ENCODE data around the gene NDUFS4.

GRCh38 chr5:53560028-53560427 lies 411 bp upstream of the NDUFS4 start:
- TF ChIP-seq CTCF (IDR thresholded peaks at IDR 0.05; ENCODE audit: insufficient read depth, low read length, poor library complexity, severe bottlenecking) (no peak), EZH2phosphoT487 (conservative IDR thresholded peaks at IDR 0.05; ENCODE audit: low read length) (no peak)
